HG03139 (cell line): Measurements from ENCODE around the gene INHBC.

ENCODE experiments used
- ATAC-seq: cut with Tn5 transposase; IDR thresholded peaks from one replicate; pipeline ENCODE4 v1.9.1; 2021; ENCODE audit not compliant: unreplicated experiment

INHBC gene

GRCh38 chr12:57467212-57467874 is 32.8 kb downstream of the INHBC start:
- no peak for ATAC-seq

DNA sequence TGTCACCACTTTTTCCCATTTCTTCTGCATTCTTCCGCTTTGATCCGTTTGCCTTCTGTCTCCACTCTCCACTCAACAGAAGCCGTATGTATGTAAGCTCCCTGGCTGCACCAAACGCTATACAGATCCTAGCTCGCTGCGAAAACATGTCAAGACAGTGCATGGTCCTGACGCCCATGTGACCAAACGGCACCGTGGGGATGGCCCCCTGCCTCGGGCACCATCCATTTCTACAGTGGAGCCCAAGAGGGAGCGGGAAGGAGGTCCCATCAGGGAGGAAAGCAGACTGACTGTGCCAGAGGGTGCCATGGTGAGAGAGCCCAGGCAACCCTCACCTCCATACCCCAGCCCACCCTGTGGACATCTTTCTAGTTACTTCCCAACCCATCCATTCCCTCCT is 33.3 kb downstream of the INHBC start:
- no peak for ATAC-seq

- ATAC-seq, result no peak
Measured at GRCh38 chr12:57469296-57470164, 34.9 kb downstream of the INHBC start.

- ATAC-seq, result no peak
Measured at GRCh38 chr12:57470286-57470969, 35.8 kb downstream of the INHBC start.

DNA sequence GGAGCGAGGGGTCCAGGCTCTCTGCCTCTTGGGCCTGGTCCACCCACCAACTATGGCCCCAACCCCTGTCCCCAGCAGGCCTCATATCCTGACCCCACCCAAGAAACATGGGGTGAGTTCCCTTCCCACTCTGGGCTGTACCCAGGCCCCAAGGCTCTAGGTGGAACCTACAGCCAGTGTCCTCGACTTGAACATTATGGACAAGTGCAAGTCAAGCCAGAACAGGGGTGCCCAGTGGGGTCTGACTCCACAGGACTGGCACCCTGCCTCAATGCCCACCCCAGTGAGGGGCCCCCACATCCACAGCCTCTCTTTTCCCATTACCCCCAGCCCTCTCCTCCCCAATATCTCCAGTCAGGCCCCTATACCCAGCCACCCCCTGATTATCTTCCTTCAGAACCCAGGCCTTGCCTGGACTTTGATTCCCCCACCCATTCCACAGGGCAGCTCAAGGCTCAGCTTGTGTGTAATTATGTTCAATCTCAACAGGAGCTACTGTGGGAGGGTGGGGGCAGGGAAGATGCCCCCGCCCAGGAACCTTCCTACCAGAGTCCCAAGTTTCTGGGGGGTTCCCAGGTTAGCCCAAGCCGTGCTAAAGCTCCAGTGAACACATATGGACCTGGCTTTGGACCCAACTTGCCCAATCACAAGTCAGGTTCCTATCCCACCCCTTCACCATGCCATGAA is 36.5 kb downstream of the INHBC start:
- no peak for ATAC-seq

GRCh38 chr12:57471661-57472060 is 37.1 kb downstream of the INHBC start:
- ATAC-seq, result no peak

GRCh38 chr12:57472391-57472790 is 37.8 kb downstream of the INHBC start:
- ATAC-seq, result no peak

GRCh38 chr12:57473392-57473791 is 38.8 kb downstream of the INHBC start:
- no peak for ATAC-seq

DNA sequence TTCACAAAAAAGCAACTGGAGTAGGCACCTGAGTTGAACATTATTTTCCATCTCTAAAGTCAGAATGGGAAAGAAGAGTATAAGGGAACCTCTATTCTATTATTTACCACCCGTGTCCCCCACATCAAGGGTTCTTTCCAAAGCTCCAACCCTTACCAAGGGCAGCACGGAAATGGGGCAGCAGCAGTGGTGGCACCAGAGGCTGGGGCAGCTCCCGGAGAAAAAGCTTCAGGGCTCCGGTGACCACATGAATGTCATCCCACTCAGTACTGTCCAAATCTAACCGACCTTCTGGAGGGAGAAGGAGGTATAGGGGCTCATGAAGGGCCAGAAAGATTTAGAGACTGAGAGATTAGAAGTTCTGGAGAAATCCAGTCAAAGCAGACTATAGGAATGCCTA is 39.3 kb downstream of the INHBC start:
- no peak for ATAC-seq

DNA sequence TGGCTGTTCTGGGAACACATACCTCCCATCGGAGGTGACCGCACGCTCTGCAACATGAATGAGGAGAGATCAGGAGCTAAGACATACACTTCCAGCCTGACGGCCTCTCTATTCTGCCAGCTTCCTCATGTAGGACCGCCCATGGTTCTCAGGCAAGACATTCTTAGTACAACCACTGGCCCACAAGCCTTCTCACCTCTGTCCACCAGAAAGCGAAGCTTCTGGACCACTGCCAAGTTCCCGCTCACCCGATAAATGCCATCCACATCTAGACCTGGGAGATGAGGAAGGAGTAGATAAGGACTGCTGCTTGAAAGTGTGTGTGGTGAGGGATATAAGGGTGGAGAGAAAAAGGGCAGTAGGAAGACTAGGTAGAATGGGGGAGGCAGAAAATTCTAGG is 39.8 kb downstream of the INHBC start:
- ATAC-seq, result no peak

- no peak for ATAC-seq
Measured at GRCh38 chr12:57474862-57475261, 40.3 kb downstream of the INHBC start.

DNA sequence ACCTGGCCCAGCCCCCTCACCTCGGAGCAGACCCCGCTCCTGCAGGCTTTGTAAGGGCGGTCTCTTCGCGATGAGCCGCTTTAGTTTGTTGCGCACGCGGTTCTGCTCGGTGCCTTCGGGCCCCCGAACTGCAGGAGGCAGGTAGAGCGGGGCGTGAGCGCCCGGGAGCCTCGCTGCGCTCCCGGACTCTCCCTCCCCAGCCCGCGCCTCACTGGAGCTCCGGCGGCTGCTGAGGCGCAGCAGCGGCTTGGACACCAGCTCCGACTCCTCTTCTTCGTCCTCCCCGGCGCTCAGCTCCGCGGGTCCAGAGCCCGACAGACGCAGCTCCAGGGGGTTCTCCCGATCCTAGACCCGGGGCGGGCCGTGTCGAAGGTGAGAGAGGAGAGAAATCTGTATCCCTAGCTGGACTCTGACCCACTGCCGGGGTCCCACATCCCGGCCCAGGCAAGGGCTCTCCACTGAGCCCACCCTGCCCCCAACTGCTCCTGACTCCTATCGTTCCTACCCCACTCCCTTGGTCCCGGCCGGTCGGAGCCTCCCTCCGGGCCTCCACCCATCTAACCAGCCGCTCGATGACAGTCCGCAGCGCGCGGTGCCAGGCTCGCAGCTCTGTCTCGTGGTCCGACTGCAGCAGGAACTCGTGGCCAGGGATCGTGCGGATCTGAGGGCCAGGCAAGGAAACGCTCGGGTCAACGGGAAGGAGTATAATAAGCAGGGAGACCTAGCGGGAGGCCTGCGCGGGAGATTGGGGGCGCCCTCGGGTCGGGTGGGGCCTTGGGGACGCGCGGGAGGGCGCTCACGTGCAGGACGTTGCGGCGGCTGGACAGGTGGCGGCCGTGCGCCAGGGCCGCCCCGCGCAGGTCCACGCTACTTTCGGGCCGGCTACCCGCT is 40.9 kb downstream of the INHBC start:
- no peak for ATAC-seq

DNA sequence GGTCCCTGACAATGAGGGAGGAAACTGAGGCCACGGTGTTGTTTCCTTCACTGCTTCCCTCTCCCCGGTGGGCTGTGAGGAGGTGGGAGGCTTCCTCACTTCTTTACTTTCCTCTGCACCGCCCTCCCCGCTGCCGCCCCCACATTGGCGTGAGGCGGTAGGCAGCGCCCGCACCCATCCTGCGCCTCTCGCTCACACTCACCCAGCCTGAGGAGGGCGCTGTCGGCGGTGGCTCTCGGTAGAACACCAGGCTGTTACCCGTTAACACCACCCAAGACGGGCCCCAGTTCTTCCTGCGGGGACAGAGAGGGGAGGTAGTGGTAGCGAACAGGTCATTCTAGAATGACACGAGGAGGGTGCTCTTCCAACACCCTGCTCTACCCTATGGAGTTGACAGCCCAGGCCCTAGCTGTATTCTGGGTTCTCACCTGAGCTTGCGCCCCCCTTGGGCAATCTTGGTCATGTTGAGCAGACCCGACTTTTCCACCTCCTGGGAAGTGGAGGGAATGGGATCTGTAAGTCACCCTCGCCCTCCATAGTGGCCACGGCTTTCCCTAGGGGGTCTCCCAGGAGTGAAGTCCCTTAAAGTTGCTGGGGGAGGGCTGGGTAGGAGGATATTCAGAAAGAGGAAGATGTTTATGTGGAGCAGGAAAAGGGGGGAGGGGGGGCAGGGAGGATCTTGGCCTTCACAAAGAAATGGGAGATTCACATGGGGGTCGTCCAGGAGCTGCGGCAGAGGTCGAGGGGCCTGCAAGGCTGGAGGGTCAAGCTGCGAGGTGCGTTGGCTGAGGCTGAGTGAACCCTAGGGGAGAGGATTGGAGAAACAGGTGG is 41.8 kb downstream of the INHBC start:
- peak; percentile 37 for ATAC-seq

GRCh38 chr12:57476993-57477709 is 42.6 kb downstream of the INHBC start:
- no peak for ATAC-seq

DNA sequence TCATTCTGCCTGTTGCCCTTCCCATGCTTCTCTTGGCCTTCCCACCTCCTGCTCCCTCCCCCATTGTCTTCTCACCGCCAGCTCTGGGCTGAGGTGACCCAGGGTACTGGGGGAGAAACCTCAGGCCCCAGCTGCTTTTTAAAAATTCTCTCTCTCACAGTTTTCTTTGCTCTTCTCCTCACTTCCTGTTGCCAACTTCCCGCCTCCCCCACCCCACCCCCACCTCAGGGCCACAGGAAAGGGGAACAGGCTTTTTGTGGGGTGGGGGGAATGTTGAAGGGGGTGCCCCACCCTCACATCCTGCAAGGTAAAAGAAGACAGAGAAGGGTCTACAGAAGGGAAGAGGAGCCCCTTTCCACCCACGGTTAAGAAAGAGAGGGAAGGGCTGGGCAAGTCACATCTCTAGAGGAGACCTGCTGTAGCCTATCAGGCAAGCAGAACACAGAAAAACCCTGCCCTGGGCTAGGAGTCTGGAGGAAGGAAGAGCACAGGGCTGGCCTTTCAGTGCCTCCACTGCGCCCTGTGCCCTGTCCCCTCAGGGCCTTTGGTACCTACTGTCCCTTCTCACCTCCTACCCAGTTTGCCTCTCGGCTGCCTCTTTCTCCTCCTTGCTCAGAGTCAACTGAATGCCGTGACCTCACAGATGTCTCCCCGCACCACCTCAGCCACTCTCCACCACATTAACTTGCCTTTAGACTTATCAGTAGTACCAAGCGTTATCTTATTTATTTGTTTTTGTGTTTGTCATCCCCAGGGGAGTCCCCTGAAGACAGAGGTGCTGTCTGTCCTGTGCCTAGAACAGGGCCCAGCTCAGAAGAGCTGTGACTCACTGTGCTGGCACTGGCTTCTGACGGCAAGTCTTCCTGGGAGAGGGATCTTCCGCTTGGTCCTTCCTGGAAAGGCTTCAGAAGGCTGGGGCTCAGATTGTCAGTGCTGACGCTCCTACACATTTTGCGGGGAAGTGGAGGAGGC is 43.4 kb downstream of the INHBC start:
- peak; percentile 37 for ATAC-seq

GRCh38 chr12:57479043-57479375 is 44.4 kb downstream of the INHBC start:
- ATAC-seq, result no peak

DNA sequence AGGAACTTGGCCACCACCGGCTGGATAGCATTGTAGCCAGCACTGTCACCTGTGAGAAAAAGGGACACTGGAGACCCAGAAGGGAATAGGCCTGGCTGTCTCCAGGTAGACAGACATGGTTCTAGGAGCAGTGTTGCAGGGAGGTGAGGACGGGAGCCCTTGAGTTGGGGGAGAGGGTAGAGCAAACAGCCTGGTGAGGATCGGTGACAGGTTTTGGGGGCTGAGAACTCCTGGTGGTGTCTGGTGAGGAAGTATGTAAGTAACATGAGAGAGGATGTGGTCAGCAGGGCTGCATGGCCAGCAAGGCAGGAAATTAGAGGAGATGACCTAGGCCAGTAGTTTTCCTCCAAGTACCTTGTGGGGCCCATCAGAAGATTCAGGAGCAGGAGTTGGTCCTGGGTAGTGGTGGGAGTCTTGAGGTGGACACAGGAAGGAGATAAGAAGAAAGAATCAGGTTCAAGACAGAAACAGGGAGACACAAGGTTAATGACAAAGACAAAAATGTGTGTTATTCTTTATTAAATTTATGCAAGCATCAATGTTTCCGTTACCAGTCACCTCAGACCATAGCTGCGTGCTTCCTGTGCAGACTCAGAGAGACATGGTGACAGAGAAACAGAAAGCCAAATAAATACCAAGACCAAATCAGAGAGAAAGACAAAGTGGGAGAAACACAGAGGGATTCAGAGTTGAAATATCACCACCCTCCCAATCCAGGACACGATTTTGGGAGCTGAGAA is 45.0 kb downstream of the INHBC start, which contains the start of gene ARHGAP9:
Gene ARHGAP9, minus strand, starts transcription at position 491 of the 740 bp plus-strand sequence. Its CDS starts 460 bp downstream, at position 31.
- ATAC-seq, result no peak
